Natural killer cell (primary cell): ENCODE results near the gene LRRC70. TPM values are rescaled to one million over a fixed set of nuclear protein-coding genes. Genes with fewer than 3 reads are reported as not detected.
"Not testable (repeated sequence)": the region's sequence is repeated elsewhere in the genome, so short reads cannot be mapped to it uniquely, and the experiment has no call there.

Source experiments
- ATAC-seq, 3 donors: fragments of 150-1000 bp in 2 of 3; fragments of 200-7000 bp in 1 of 3; cut with Tn5 transposase; 1 replicate in 1 of 3; 2 replicates in 2 of 3; pipeline ENCODE4 v1.10.0; 2021; ENCODE audit warnings: mild to moderate bottlenecking in 2 of 3, moderate library complexity in 2 of 3
- DNase-seq, 2 donors: peaks; one replicate each; pipeline versions ENCODE4 v3.0.0 to v3.0.0-alpha.2; 2013 to 2021; ENCODE audit warnings: mixed read lengths in 1 of 2
- H3K27ac ChIP-seq: one replicate; pipeline ENCODE4 v1.5.1; 2013; ENCODE audit warnings: mild to moderate bottlenecking, low read length
- H3K27me3 ChIP-seq: one replicate; pipeline ENCODE4 v1.6.1; 2013; ENCODE audit warnings: low read length; ENCODE audit not compliant: control insufficient read depth, insufficient read depth
- H3K36me3 ChIP-seq: one replicate; pipeline ENCODE4 v1.6.1; 2013; ENCODE audit warnings: low read length; ENCODE audit not compliant: control insufficient read depth, insufficient read depth
- H3K4me1 ChIP-seq: one replicate; pipeline ENCODE4 v1.6.1; 2013; ENCODE audit warnings: low read length; ENCODE audit not compliant: control insufficient read depth, insufficient read depth
- H3K4me3 ChIP-seq: one replicate; pipeline ENCODE4 v1.5.1; 2013; ENCODE audit warnings: low read length
- H3K9me3 ChIP-seq: one replicate; pipeline ENCODE4 v1.6.1; 2013; ENCODE audit warnings: low read length; ENCODE audit not compliant: control insufficient read depth, insufficient read depth
- H3K27ac Mint-ChIP-seq, 2 donors: one replicate each; pipeline ENCODE4 v1.8.0; 2022; ENCODE audit warnings: mild to moderate bottlenecking in 2 of 2, mixed read lengths in 2 of 2, moderate library complexity in 1 of 2
- H3K27me3 Mint-ChIP-seq, 2 donors: one replicate each; pipeline ENCODE4 v1.8.0; 2022; ENCODE audit warnings: low read depth in 2 of 2, mixed read lengths in 2 of 2
- H3K36me3 Mint-ChIP-seq: one replicate; pipeline ENCODE4 v1.8.0; 2022; ENCODE audit warnings: mixed read lengths
- H3K4me1 Mint-ChIP-seq, 2 donors: one replicate each; pipeline ENCODE4 v1.8.0; 2022; ENCODE audit warnings: mixed read lengths in 2 of 2
- H3K4me3 Mint-ChIP-seq: one replicate; pipeline ENCODE4 v1.8.0; 2022; ENCODE audit warnings: mild to moderate bottlenecking, moderate library complexity, mixed read lengths
- H3K9me3 Mint-ChIP-seq, 2 donors: one replicate each; pipeline ENCODE4 v1.8.0; 2022; ENCODE audit warnings: mixed read lengths in 2 of 2
- CTCF ChIP-seq: fragments of 200-600 bp; IDR thresholded peaks from one replicate; pipeline ENCODE4 v1.8.0; 2022; ENCODE audit warnings: antibody characterized with exemption
- WGBS: methylation state at CpG from one replicate; pipeline ENCODE4 v1.1.7; 2013; ENCODE audit warnings: missing lambda C conversion rate; ENCODE audit not compliant: insufficient coverage; 5-methylcytosine and 5-hydroxymethylcytosine counted together
- intact Hi-C: fragments of 100-400 bp; cut with micrococcal nuclease; formaldehyde crosslinking; loops from one replicate; pipeline ENCODE4 v1.14.2; 2022
- total RNA-seq, 4 donors: library from RNA; stranded (reverse); fragments of 120-200 nt in 1 of 4; gene quantifications; one replicate each; pipeline versions ENCODE4 v1.2.3 to v1.2.4, GENCODE V29; 2013 to 2022

Gene LRRC70
- total RNA-seq, 3 donors from 2014 or later (not counting 1 experiment from before 2014, with no cell fraction given), result 17.6 to 29.5 (median 21.2) TPM

GRCh38 chr5:62623271-62623670, 44.7 kb downstream of the LRRC70 start:
- no peaks in the 10 kb centered on the region for H3K27me3 Mint-ChIP-seq
- TF ChIP-seq CTCF, result no peak
- intact Hi-C loops, result no loop called here
- H3K27ac Mint-ChIP-seq, result no peak overlapping the region
- H3K4me3 ChIP-seq, result no peak overlapping the region
- no peaks in the 10 kb centered on the region for H3K4me1 ChIP-seq
- no peak overlapping the region for H3K27ac ChIP-seq
- H3K4me1 Mint-ChIP-seq, result peaks cover 0 to 6% of the 10 kb centered on the region in 2 donors
- no peaks in the 10 kb centered on the region for H3K9me3 ChIP-seq
- DNase-seq (no peak), ATAC-seq (no peak)
- 100% methylated on average over 1 of the region's 1 CpG for WGBS
- no peaks in the 10 kb centered on the region for H3K36me3 Mint-ChIP-seq
- H3K27me3 ChIP-seq, result no peaks in the 10 kb centered on the region
- H3K36me3 ChIP-seq, result peaks cover 6% of the 10 kb centered on the region
- H3K4me3 Mint-ChIP-seq, result no peak overlapping the region
- no peaks in the 10 kb centered on the region for H3K9me3 Mint-ChIP-seq

GRCh38 chr5:62624436-62624835, 45.8 kb downstream of the LRRC70 start:
- ATAC-seq, H3K9me3 Mint-ChIP-seq, H3K27me3 Mint-ChIP-seq, H3K27ac Mint-ChIP-seq, DNase-seq, H3K4me1 ChIP-seq, H3K27me3 ChIP-seq, H3K9me3 ChIP-seq, H3K4me1 Mint-ChIP-seq, H3K27ac ChIP-seq, H3K36me3 Mint-ChIP-seq, H3K4me3 Mint-ChIP-seq, H3K36me3 ChIP-seq, intact Hi-C loops, H3K4me3 ChIP-seq: not testable (repeated sequence)
- WGBS, result 94% methylated on average over 6 of the region's 7 CpGs

GRCh38 chr5:62626534-62626933, 47.9 kb downstream of the LRRC70 start:
- Mint-ChIP-seq H3K9me3 (no peaks in the 10 kb centered on the region), H3K27ac (no peak overlapping the region), H3K4me1 (no peaks in the 10 kb centered on the region), H3K4me3 (no peak overlapping the region), H3K27me3 (no peaks in the 10 kb centered on the region), H3K36me3 (no peaks in the 10 kb centered on the region)
- TF ChIP-seq CTCF, result no peak
- intact Hi-C loops, result no loop called here
- no peak overlapping the region for H3K27ac ChIP-seq
- ATAC-seq (no peak), DNase-seq (no peak)
- no peaks in the 10 kb centered on the region for H3K27me3 ChIP-seq
- H3K4me3 ChIP-seq, result no peak overlapping the region
- peaks cover 8% of the 10 kb centered on the region for H3K36me3 ChIP-seq
- no peaks in the 10 kb centered on the region for H3K9me3 ChIP-seq
- no CpG with 5 or more reads among the region's 2 CpGs for WGBS
- no peaks in the 10 kb centered on the region for H3K4me1 ChIP-seq

GRCh38 chr5:62627121-62627520, 48.5 kb downstream of the LRRC70 start:
- Mint-ChIP-seq H3K4me3 (no peak overlapping the region), H3K27ac (no peak overlapping the region), H3K4me1 (no peaks in the 10 kb centered on the region), H3K36me3 (no peaks in the 10 kb centered on the region), H3K9me3 (no peaks in the 10 kb centered on the region), H3K27me3 (no peaks in the 10 kb centered on the region)
- WGBS, result 100% methylated on average over 2 of the region's 3 CpGs
- H3K27me3 ChIP-seq, result no peaks in the 10 kb centered on the region
- no peaks in the 10 kb centered on the region for H3K9me3 ChIP-seq
- no peaks in the 10 kb centered on the region for H3K4me1 ChIP-seq
- ATAC-seq (no peak), DNase-seq (no peak)
- H3K27ac ChIP-seq, result no peak overlapping the region
- no peak overlapping the region for H3K4me3 ChIP-seq
- TF ChIP-seq CTCF, result no peak
- H3K36me3 ChIP-seq, result peaks cover 8% of the 10 kb centered on the region
- intact Hi-C loops, result no loop called here
